ENCODE results near the gene ASCC3.

The ASCC3 gene

DNA sequence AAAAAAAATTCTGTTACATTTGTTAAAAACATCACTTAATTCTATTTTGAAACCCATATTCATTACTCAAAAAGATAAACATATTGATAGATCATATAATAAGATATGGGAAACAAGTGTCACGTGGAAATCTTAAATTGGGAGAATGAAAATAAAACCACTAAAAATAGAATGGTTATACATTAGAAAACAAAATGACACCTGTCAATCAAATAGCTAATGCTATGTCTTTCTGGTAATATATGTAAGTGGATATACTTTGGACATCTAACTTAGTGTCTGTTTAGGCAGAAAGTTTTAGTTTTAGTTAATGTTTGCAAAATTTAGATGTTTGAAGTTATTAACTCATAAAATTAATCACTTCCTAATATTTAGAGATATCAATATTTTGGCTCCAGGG lies 321.3 kb downstream of the ASCC3 start:
- ChIA-PET POLR2A (ENCODE audit: low non-redundant PET) (no interaction called here), CTCF (no interaction called here)
- no peak overlapping the region for H3K27ac ChIP-seq
- no peak for DNase-seq (ENCODE audit: low spot score)
- TF ChIP-seq, protein P1, sequence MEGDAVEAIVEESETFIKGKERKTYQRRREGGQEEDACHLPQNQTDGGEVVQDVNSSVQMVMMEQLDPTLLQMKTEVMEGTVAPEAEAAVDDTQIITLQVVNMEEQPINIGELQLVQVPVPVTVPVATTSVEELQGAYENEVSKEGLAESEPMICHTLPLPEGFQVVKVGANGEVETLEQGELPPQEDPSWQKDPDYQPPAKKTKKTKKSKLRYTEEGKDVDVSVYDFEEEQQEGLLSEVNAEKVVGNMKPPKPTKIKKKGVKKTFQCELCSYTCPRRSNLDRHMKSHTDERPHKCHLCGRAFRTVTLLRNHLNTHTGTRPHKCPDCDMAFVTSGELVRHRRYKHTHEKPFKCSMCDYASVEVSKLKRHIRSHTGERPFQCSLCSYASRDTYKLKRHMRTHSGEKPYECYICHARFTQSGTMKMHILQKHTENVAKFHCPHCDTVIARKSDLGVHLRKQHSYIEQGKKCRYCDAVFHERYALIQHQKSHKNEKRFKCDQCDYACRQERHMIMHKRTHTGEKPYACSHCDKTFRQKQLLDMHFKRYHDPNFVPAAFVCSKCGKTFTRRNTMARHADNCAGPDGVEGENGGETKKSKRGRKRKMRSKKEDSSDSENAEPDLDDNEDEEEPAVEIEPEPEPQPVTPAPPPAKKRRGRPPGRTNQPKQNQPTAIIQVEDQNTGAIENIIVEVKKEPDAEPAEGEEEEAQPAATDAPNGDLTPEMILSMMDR (conservative IDR thresholded peaks at IDR 0.05; ENCODE audit: low read depth): no peak

DNA sequence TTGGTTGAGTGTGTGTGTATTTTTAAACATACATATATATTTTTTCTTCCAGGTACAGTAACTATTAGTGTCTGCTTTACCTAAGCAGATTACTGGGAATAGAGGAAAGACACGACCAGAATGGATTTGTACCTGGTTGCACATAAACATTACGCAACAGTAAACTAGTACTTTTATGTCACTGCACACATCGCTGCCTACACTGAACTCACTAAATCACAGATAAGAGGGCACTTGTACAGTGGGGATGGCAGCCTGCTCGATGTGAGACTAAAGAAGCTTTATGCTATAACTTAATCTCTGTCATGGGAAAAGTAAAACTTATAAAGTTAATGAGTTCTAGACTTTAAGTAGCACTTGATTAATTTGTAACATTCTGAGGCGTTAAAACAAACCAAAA lies 326.9 kb downstream of the ASCC3 start:
- no peak overlapping the region for H3K27ac ChIP-seq
- no peak for DNase-seq (ENCODE audit: low spot score)
- POLR2A ChIA-PET (ENCODE audit: low non-redundant PET): no interaction called here
- TF ChIP-seq, protein P1 (conservative IDR thresholded peaks at IDR 0.05; ENCODE audit: low read depth): no peak
- CTCF ChIA-PET: no interaction called here

DNA sequence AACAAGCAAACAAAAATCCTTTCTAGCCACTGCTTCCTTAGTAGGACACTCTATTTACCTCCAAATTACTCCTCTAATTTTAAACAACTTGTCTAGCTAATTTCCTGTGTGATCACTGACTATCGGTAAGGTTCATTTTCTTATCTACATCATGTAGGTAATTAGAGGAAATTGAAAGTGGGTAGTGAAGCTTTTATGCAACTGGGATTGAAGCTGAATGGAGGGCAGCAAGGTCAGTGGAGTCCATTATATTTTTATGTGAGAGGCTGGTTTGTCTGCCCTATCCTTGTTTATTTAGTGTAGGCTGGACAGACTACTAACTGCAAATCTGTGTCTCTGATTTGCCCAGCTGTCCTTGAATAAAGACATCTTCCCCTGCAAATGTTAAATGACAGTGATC lies 327.9 kb downstream of the ASCC3 start:
- H3K27ac ChIP-seq: no peak overlapping the region
- POLR2A ChIA-PET (ENCODE audit: low non-redundant PET): no interaction called here
- TF ChIP-seq, protein P1 (conservative IDR thresholded peaks at IDR 0.05; ENCODE audit: low read depth): no peak
- DNase-seq (ENCODE audit: low spot score): no peak
- CTCF ChIA-PET: interaction anchor here (0.6 kb wide), 2 partner anchors 16 to 105 kb away, joined by 3 to 4 read pairs; no protein-coding TSS in a partner anchor

DNA sequence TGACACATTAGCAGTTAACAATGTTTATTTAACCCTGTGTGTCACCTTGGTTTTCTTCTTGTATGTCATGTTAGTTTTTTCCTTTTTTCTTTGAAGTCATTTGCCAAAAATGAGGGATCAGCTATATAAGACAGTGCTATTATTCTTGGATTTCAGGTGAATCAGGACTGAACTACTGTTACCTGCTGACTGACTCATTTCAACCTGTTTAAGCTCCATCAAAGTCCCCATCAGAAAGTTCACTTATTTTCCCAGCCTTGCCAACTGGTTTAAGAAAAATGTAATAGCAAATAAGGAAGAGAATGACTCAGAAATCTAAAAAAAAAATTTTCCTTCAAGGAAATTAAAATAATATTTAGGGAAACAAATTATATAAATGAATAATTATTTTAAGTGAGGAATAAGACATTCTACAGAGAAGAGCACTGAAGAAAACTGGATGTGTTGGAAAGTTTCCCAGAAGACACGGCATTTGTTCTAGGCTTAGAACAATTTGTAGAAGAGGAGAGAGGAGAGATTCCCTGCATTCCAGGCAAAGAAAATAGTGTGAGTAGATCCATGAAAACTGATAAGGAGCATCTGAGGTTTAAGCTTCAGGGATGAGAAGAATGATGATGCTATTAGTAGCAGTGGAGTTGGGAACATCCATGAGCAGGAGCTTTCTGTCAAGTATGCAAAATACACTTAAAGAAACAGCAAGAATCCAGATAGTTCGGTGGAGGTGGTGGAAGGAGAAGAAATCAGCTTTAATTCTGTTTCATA lies 331.5 kb downstream of the ASCC3 start:
- H3K27ac ChIP-seq: no peak overlapping the region
- ChIA-PET POLR2A (ENCODE audit: low non-redundant PET) (no interaction called here), CTCF (no interaction called here)
- DNase-seq (ENCODE audit: low spot score): no peak
- TF ChIP-seq, protein P1 (conservative IDR thresholded peaks at IDR 0.05; ENCODE audit: low read depth): no peak

DNA sequence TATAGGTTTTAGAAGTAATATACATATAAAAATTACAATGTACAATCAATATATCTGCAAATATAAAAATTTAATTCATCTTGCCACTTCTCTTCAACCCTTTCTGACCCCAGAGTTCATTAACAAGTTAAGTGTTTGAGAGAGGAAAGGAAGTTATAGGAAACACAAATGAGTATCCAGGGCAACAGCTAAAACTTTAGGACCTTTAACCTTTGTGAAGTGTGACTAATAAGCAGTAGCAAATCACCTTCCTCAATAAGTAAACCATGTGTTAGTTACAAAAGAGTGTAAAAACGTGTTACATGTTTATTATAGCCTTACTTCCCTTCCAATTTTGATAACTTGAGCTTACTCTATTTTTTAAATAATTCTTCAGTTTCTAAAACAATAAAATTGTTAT lies 343.0 kb downstream of the ASCC3 start:
- CTCF ChIA-PET: no interaction called here
- no peak for DNase-seq (ENCODE audit: low spot score)
- POLR2A ChIA-PET (ENCODE audit: low non-redundant PET): no interaction called here
- TF ChIP-seq, protein P1 (conservative IDR thresholded peaks at IDR 0.05; ENCODE audit: low read depth): no peak
- H3K27ac ChIP-seq: no peak overlapping the region

DNA sequence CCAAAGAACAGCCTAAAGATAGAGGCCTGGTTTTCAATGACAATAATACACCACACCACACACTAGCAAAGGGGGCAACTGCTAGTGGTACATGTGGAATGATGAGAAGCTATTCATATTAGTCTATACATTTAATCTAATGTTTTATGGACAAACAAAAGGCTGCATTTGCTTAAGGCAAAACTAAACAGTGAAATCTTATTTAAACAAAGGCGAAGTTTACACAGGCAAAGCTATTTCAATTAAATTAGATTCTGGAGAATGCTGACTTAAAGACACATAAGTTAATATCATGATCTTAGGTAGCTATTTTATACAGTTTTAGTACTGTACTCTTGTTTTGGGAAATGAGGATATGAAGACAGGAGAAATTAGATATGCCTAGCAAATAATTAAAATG lies 362.5 kb downstream of the ASCC3 start:
- TF ChIP-seq, protein P1 (conservative IDR thresholded peaks at IDR 0.05; ENCODE audit: low read depth): no peak
- H3K27ac ChIP-seq: no peak overlapping the region
- POLR2A ChIA-PET (ENCODE audit: low non-redundant PET): no interaction called here
- DNase-seq (ENCODE audit: low spot score): no peak
- CTCF ChIA-PET: no interaction called here
